HEK293 (cell line): ENCODE data around the gene NSDHL.
A peak's percentile ranks its signal among the peaks of the same experiment; 100 is the strongest.

Experiments used
- CTCF ChIA-PET: fragments of 350-600 bp; formaldehyde crosslinking; extraction: SDS; loops from one replicate; lab custom pipeline; 2021; ENCODE audit warnings: antibody characterized with exemption; lab: Yijun Ruan, JAX
- POLR2A ChIA-PET: fragments of 300-600 bp; formaldehyde crosslinking; extraction: SDS; loops from one replicate; lab custom pipeline; 2020; ENCODE audit warnings: antibody characterized with exemption, inconsistent platforms; lab: Yijun Ruan, JAX
- H3K27ac ChIP-seq: fragments of 200-500 bp; sonication (Bioruptor generic); 2 replicates; pipeline ENCODE4 v1.5.1; 2014; ENCODE audit warnings: low read depth, low read length, control low read depth, inconsistent platforms; ENCODE audit errors: extremely low read depth
- H3K36me3 ChIP-seq, 2 experiments: fragments of 200-500 bp in 1 of 2; sonication (Bioruptor generic) in 1 of 2; 1 replicate in 1 of 2; 2 replicates in 1 of 2; pipeline ENCODE4 v1.5.1; 2014 to 2017; ENCODE audit warnings: inconsistent platforms in 2 of 2, low read length in 2 of 2; ENCODE audit not compliant: control insufficient read depth in 2 of 2, insufficient read depth in 1 of 2
- H3K4me1 ChIP-seq: fragments of 200-500 bp; sonication (Bioruptor generic); 2 replicates; pipeline ENCODE4 v1.5.1; 2014; ENCODE audit warnings: mild to moderate bottlenecking, low read length, inconsistent platforms; ENCODE audit not compliant: control insufficient read depth, insufficient read depth
- H3K4me3 ChIP-seq: 2 replicates; pipeline ENCODE4 v1.5.1; 2011; ENCODE audit warnings: low read depth, mild to moderate bottlenecking, control low read depth, low read length, moderate library complexity
- H3K9me3 ChIP-seq: fragments of 200-500 bp; sonication (Bioruptor generic); 2 replicates; pipeline ENCODE4 v1.5.1; 2014; ENCODE audit warnings: low read depth, low read length, inconsistent platforms; ENCODE audit not compliant: control insufficient read depth, insufficient read depth
- EGR2 ChIP-seq: fragments of 450-650 bp; formaldehyde crosslinking; IDR thresholded peaks from 2 replicates; pipeline ENCODE4 v1.5.1; 2016; ENCODE audit warnings: low read depth, missing biosample characterization, missing genetic modification characterization
- IKZF3 ChIP-seq: fragments of 450-650 bp; IDR thresholded peaks from 2 replicates; pipeline ENCODE4 v1.5.0; 2018; ENCODE audit warnings: missing biosample characterization, mild to moderate bottlenecking, missing genetic modification characterization, moderate library complexity
- KLF1 ChIP-seq: fragments of 450-650 bp; formaldehyde crosslinking; IDR thresholded peaks from 2 replicates; pipeline ENCODE4 v1.5.1; 2016; ENCODE audit warnings: missing biosample characterization, missing genetic modification characterization
- SCRT2 ChIP-seq: fragments of 450-650 bp; formaldehyde crosslinking; IDR thresholded peaks from 2 replicates; pipeline ENCODE4 v1.5.1; 2016; ENCODE audit warnings: missing biosample characterization, missing genetic modification characterization
- SETDB1 ChIP-seq: IDR thresholded peaks from one replicate; pipeline ENCODE4 v1.6.1; 2017; ENCODE audit warnings: mild to moderate bottlenecking, low read length, moderate library complexity, mixed read lengths; ENCODE audit not compliant: insufficient read length
- TRIM28 ChIP-seq: IDR thresholded peaks from 2 replicates; pipeline ENCODE4 v1.6.1; 2011; ENCODE audit warnings: low read length, control low read depth, borderline replicate concordance
- ZBTB20 ChIP-seq: fragments of 450-650 bp; formaldehyde crosslinking; IDR thresholded peaks from 2 replicates; pipeline ENCODE4 v1.5.1; 2016; ENCODE audit warnings: missing biosample characterization, missing genetic modification characterization
- ZBTB7A ChIP-seq: fragments of 450-650 bp; formaldehyde crosslinking; IDR thresholded peaks from 2 replicates; pipeline ENCODE4 v1.5.1; 2016; ENCODE audit warnings: low read depth, missing biosample characterization, missing genetic modification characterization
- ZNF174 ChIP-seq: fragments of 450-650 bp; formaldehyde crosslinking; IDR thresholded peaks from 2 replicates; pipeline ENCODE4 v1.5.0; 2017; ENCODE audit warnings: missing biosample characterization, mild to moderate bottlenecking, missing genetic modification characterization
- ZNF266 ChIP-seq: fragments of 450-650 bp; formaldehyde crosslinking; IDR thresholded peaks from 2 replicates; pipeline ENCODE4 v1.5.1; 2016; ENCODE audit warnings: missing biosample characterization, missing genetic modification characterization, low read depth
- ZNF558 ChIP-seq: fragments of 450-650 bp; formaldehyde crosslinking; IDR thresholded peaks from 2 replicates; pipeline ENCODE4 v1.5.1; 2016; ENCODE audit warnings: missing biosample characterization, missing genetic modification characterization
- ZNF629 ChIP-seq: fragments of 450-650 bp; formaldehyde crosslinking; IDR thresholded peaks from 2 replicates; pipeline ENCODE4 v1.5.1; 2017; ENCODE audit warnings: missing biosample characterization, missing genetic modification characterization
- TF ChIP-seq, protein P1 (sequence below): fragments of 450-650 bp; formaldehyde crosslinking; IDR thresholded peaks from 2 replicates; pipeline ENCODE4 v1.5.1; 2016; ENCODE audit warnings: missing biosample characterization, missing genetic modification characterization
- TF ChIP-seq, protein P2 (sequence below): fragments of 450-650 bp; formaldehyde crosslinking; optimal IDR thresholded peaks from 2 replicates; pipeline ENCODE3; 2016; ENCODE audit warnings: missing biosample characterization, mild to moderate bottlenecking, missing genetic modification characterization
- TF ChIP-seq, protein P3 (sequence below): fragments of 450-650 bp; formaldehyde crosslinking; IDR thresholded peaks from 2 replicates; pipeline ENCODE4 v1.5.1; 2016; ENCODE audit warnings: missing biosample characterization, missing genetic modification characterization
- TF ChIP-seq, protein P4 (sequence below): fragments of 450-650 bp; formaldehyde crosslinking; IDR thresholded peaks from 2 replicates; pipeline ENCODE4 v1.5.1; 2017; ENCODE audit warnings: missing biosample characterization, missing genetic modification characterization
- TF ChIP-seq, protein P5 (sequence below): fragments of 450-650 bp; formaldehyde crosslinking; IDR thresholded peaks from 2 replicates; pipeline ENCODE4 v1.5.1; 2017; ENCODE audit warnings: missing biosample characterization, missing genetic modification characterization
- TF ChIP-seq, protein P6 (sequence below): fragments of 450-650 bp; formaldehyde crosslinking; conservative IDR thresholded peaks from 2 replicates; pipeline ENCODE4 v1.5.1; 2016; ENCODE audit warnings: low read depth, missing biosample characterization, missing genetic modification characterization
- TF ChIP-seq, protein P7 (sequence below): fragments of 450-650 bp; formaldehyde crosslinking; IDR thresholded peaks from 2 replicates; pipeline ENCODE4 v1.5.1; 2016; ENCODE audit warnings: missing biosample characterization, missing genetic modification characterization

Gene NSDHL

DNA sequence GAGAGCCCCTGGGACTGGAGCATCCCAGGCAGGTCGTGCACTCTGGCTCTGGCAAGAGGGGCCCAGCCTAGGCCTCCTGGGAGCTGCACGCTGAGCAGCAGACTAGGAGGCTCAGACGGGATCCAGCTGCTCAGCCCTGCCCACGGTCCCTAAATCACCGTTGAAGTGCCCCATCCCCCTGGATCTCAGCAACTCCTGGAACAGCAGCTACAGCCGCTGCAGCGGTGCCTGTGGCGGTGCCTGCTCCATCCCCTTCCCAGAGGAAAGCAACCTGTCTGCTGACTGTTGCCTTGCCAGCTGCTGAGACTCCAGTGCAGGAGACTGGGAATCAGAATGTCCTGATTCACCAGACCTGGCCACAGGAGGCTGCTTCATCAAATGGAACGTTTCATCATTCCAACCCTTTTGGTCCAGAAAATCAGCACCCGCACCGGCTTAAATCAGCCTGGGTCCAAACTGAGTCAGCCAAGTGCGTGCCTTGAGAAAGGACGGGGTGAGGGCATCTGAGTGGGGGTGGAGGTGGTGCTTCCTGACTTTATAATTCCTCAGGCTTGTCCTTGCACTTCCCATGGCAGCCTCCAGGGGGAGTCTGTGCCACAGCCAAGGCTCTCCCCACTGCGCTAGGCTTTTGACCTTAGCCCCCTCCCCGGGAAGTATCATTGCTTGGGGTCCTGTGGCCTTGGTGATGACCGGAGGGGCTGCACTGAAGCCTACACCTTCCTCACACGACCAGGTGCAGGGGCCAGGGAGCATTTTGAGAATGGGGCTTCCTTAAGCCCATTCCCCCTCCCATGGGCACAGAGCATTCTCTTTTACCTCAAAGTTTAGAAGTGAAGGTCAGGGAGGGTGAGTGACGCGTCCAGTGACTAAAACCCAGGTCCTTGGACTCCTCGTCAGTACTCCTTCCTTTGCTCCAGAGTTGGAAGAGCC lies 73.6 kb downstream of the NSDHL start (continued):
- TF ChIP-seq, protein P1, sequence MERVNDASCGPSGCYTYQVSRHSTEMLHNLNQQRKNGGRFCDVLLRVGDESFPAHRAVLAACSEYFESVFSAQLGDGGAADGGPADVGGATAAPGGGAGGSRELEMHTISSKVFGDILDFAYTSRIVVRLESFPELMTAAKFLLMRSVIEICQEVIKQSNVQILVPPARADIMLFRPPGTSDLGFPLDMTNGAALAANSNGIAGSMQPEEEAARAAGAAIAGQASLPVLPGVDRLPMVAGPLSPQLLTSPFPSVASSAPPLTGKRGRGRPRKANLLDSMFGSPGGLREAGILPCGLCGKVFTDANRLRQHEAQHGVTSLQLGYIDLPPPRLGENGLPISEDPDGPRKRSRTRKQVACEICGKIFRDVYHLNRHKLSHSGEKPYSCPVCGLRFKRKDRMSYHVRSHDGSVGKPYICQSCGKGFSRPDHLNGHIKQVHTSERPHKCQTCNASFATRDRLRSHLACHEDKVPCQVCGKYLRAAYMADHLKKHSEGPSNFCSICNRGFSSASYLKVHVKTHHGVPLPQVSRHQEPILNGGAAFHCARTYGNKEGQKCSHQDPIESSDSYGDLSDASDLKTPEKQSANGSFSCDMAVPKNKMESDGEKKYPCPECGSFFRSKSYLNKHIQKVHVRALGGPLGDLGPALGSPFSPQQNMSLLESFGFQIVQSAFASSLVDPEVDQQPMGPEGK (tag by site-specific recombination) = 0 out of 2 replicates have a peak, but pooled peaks have one; percentile 17

DNA sequence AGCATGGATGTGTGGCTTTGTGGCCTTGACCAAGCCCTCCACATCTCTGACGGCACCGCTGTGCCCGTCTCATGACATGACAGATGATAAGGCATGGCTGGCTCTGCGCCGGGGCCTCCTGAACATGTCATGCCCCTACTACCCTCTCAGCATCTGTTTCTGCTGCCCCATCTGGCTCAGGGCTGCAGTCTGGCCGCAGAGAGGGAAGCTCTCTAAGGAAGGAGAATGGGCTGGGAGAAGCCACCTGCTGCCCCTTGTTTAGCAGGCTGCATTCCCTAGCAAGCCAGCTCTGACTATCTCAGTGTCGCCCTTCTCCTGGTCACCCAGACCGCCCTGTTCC lies 74.2 kb downstream of the NSDHL start:
- Histone ChIP-seq H3K4me3 (no peak overlapping the region), H3K9me3 (no peaks in the 10 kb centered on the region), H3K27ac (no peak overlapping the region), H3K36me3 (no peaks in the 10 kb centered on the region), H3K4me1 (no peaks in the 10 kb centered on the region)
- CTCF ChIA-PET = interaction anchor here (0.7 to 2.3 kb wide), 6 partner anchors 9 to 25 kb away, joined by 3 to 15 read pairs (median 5); no protein-coding TSS in a partner anchor
- TF ChIP-seq ZNF266 (no peak), ZBTB7A (tag by site-specific recombination) (no peak), SCRT2 (tag by site-specific recombination) (no peak), SETDB1 (no peak), ZNF558 (tag by site-specific recombination) (no peak), IKZF3 (tag by site-specific recombination) (no peak), ZBTB20 (tag by site-specific recombination) (no peak), TRIM28 (no peak), KLF1 (no peak), ZNF174 (no peak), EGR2 (no peak), ZNF629 (tag by site-specific recombination) (no peak)
- TF ChIP-seq, protein P2, sequence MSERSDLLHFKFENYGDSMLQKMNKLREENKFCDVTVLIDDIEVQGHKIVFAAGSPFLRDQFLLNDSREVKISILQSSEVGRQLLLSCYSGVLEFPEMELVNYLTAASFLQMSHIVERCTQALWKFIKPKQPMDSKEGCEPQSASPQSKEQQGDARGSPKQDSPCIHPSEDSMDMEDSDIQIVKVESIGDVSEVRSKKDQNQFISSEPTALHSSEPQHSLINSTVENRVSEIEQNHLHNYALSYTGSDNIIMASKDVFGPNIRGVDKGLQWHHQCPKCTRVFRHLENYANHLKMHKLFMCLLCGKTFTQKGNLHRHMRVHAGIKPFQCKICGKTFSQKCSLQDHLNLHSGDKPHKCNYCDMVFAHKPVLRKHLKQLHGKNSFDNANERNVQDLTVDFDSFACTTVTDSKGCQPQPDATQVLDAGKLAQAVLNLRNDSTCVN = no peak
- TF ChIP-seq, protein P3, sequence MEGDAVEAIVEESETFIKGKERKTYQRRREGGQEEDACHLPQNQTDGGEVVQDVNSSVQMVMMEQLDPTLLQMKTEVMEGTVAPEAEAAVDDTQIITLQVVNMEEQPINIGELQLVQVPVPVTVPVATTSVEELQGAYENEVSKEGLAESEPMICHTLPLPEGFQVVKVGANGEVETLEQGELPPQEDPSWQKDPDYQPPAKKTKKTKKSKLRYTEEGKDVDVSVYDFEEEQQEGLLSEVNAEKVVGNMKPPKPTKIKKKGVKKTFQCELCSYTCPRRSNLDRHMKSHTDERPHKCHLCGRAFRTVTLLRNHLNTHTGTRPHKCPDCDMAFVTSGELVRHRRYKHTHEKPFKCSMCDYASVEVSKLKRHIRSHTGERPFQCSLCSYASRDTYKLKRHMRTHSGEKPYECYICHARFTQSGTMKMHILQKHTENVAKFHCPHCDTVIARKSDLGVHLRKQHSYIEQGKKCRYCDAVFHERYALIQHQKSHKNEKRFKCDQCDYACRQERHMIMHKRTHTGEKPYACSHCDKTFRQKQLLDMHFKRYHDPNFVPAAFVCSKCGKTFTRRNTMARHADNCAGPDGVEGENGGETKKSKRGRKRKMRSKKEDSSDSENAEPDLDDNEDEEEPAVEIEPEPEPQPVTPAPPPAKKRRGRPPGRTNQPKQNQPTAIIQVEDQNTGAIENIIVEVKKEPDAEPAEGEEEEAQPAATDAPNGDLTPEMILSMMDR (tag by site-specific recombination) = no peak
- TF ChIP-seq, protein P4, sequence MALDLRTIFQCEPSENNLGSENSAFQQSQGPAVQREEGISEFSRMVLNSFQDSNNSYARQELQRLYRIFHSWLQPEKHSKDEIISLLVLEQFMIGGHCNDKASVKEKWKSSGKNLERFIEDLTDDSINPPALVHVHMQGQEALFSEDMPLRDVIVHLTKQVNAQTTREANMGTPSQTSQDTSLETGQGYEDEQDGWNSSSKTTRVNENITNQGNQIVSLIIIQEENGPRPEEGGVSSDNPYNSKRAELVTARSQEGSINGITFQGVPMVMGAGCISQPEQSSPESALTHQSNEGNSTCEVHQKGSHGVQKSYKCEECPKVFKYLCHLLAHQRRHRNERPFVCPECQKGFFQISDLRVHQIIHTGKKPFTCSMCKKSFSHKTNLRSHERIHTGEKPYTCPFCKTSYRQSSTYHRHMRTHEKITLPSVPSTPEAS = no peak
- TF ChIP-seq, protein P5, sequence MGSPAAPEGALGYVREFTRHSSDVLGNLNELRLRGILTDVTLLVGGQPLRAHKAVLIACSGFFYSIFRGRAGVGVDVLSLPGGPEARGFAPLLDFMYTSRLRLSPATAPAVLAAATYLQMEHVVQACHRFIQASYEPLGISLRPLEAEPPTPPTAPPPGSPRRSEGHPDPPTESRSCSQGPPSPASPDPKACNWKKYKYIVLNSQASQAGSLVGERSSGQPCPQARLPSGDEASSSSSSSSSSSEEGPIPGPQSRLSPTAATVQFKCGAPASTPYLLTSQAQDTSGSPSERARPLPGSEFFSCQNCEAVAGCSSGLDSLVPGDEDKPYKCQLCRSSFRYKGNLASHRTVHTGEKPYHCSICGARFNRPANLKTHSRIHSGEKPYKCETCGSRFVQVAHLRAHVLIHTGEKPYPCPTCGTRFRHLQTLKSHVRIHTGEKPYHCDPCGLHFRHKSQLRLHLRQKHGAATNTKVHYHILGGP = no peak
- TF ChIP-seq, protein P6, sequence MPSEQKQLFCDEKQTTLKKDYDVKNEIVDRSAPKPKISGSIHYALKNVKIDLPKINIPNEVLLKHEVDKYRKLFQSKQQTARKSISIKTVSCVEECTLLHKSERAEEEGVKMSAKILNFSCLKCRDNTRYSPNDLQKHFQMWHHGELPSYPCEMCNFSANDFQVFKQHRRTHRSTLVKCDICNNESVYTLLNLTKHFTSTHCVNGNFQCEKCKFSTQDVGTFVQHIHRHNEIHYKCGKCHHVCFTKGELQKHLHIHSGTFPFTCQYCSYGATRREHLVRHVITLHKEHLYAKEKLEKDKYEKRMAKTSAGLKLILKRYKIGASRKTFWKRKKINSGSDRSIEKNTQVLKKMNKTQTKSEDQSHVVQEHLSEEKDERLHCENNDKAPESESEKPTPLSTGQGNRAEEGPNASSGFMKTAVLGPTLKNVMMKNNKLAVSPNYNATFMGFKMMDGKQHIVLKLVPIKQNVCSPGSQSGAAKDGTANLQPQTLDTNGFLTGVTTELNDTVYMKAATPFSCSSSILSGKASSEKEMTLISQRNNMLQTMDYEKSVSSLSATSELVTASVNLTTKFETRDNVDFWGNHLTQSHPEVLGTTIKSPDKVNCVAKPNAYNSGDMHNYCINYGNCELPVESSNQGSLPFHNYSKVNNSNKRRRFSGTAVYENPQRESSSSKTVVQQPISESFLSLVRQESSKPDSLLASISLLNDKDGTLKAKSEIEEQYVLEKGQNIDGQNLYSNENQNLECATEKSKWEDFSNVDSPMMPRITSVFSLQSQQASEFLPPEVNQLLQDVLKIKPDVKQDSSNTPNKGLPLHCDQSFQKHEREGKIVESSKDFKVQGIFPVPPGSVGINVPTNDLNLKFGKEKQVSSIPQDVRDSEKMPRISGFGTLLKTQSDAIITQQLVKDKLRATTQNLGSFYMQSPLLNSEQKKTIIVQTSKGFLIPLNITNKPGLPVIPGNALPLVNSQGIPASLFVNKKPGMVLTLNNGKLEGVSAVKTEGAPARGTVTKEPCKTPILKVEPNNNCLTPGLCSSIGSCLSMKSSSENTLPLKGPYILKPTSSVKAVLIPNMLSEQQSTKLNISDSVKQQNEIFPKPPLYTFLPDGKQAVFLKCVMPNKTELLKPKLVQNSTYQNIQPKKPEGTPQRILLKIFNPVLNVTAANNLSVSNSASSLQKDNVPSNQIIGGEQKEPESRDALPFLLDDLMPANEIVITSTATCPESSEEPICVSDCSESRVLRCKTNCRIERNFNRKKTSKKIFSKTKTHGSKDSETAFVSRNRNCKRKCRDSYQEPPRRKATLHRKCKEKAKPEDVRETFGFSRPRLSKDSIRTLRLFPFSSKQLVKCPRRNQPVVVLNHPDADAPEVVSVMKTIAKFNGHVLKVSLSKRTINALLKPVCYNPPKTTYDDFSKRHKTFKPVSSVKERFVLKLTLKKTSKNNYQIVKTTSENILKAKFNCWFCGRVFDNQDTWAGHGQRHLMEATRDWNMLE (tag by site-specific recombination) = no peak
- TF ChIP-seq, protein P7, sequence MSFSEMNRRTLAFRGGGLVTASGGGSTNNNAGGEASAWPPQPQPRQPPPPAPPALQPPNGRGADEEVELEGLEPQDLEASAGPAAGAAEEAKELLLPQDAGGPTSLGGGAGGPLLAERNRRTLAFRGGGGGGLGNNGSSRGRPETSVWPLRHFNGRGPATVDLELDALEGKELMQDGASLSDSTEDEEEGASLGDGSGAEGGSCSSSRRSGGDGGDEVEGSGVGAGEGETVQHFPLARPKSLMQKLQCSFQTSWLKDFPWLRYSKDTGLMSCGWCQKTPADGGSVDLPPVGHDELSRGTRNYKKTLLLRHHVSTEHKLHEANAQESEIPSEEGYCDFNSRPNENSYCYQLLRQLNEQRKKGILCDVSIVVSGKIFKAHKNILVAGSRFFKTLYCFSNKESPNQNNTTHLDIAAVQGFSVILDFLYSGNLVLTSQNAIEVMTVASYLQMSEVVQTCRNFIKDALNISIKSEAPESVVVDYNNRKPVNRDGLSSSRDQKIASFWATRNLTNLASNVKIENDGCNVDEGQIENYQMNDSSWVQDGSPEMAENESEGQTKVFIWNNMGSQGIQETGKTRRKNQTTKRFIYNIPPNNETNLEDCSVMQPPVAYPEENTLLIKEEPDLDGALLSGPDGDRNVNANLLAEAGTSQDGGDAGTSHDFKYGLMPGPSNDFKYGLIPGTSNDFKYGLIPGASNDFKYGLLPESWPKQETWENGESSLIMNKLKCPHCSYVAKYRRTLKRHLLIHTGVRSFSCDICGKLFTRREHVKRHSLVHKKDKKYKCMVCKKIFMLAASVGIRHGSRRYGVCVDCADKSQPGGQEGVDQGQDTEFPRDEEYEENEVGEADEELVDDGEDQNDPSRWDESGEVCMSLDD (tag by site-specific recombination) = no peak
- TF ChIP-seq, all 188 proteins: peak for 0
- POLR2A ChIA-PET = no interaction called here
